CD4-positive, alpha-beta memory T cell (primary cell): ENCODE data around the gene ABCB9. TPM values are rescaled to one million over a fixed set of nuclear protein-coding genes. Genes with fewer than 3 reads are reported as not detected.
A peak's percentile ranks its signal among the peaks of the same experiment; 100 is the strongest.

Experiments used
- CTCF ChIA-PET: fragments of 350-600 bp; sonication (Branson Sonifier 250); formaldehyde crosslinking; loops from one replicate; lab custom pipeline; 2021; ENCODE audit warnings: inconsistent platforms; ENCODE audit not compliant: partially characterized antibody; lab: Charles Lee
- POLR2A ChIA-PET: fragments of 350-600 bp; sonication (Branson Sonifier 250); formaldehyde crosslinking; loops from one replicate; lab custom pipeline; 2021; ENCODE audit not compliant: partially characterized antibody; lab: Charles Lee
- DNase-seq, 5 donors: peaks; one replicate each; pipeline versions ENCODE4 v3.0.0 to v3.0.0-alpha.2; 2020 to 2022; ENCODE audit warnings: mixed read lengths in 1 of 5
- H3K27ac ChIP-seq: one replicate; pipeline ENCODE4 v1.7.0; 2013; ENCODE audit warnings: low read depth, low read length
- H3K27me3 ChIP-seq: 2 replicates; pipeline ENCODE4 v1.7.0; 2013; ENCODE audit warnings: mild to moderate bottlenecking, low read length, moderate library complexity; ENCODE audit not compliant: insufficient read depth
- H3K36me3 ChIP-seq: 2 replicates; pipeline ENCODE4 v1.7.0; 2013; ENCODE audit warnings: mild to moderate bottlenecking, low read length, moderate library complexity; ENCODE audit not compliant: insufficient read depth
- H3K4me1 ChIP-seq: 2 replicates; pipeline ENCODE4 v1.7.0; 2013; ENCODE audit warnings: mild to moderate bottlenecking, low read length, moderate library complexity; ENCODE audit not compliant: insufficient read depth
- H3K4me3 ChIP-seq, 2 donors: one replicate each; pipeline ENCODE4 v1.7.0; 2013; ENCODE audit warnings: low read length in 2 of 2, mild to moderate bottlenecking in 1 of 2
- H3K9me3 ChIP-seq, 2 donors: one replicate each; pipeline ENCODE4 v1.7.0; 2013; ENCODE audit warnings: low read length in 2 of 2, control low read depth in 1 of 2; ENCODE audit not compliant: control insufficient read depth in 1 of 2
- H3K27ac Mint-ChIP-seq, 7 donors: one replicate each; pipeline ENCODE4 v1.8.0; 2020 to 2021; ENCODE audit warnings: mixed read lengths in 7 of 7, mild to moderate bottlenecking in 6 of 7, inconsistent platforms in 3 of 7, moderate library complexity in 3 of 7
- H3K27me3 Mint-ChIP-seq, 2 donors: one replicate each; pipeline ENCODE4 v1.8.0; 2020 to 2021; ENCODE audit warnings: mixed read lengths in 2 of 2
- H3K36me3 Mint-ChIP-seq, 2 donors: one replicate each; pipeline ENCODE4 v1.8.0; 2020 to 2021; ENCODE audit warnings: mixed read lengths in 2 of 2, inconsistent platforms in 1 of 2, mild to moderate bottlenecking in 1 of 2
- H3K4me1 Mint-ChIP-seq, 4 donors: one replicate each; pipeline ENCODE4 v1.8.0; 2020 to 2021; ENCODE audit warnings: mixed read lengths in 4 of 4, mild to moderate bottlenecking in 1 of 4
- H3K4me3 Mint-ChIP-seq, 8 donors: one replicate each; pipeline ENCODE4 v1.8.0; 2020 to 2021; ENCODE audit warnings: mixed read lengths in 8 of 8, mild to moderate bottlenecking in 7 of 8, moderate library complexity in 6 of 8, inconsistent platforms in 3 of 8
- H3K9me3 Mint-ChIP-seq, 8 donors: one replicate each; pipeline ENCODE4 v1.8.0; 2020 to 2021; ENCODE audit warnings: mixed read lengths in 8 of 8, mild to moderate bottlenecking in 5 of 8, inconsistent platforms in 3 of 8, moderate library complexity in 1 of 8
- intact Hi-C: fragments of 100-400 bp; cut with micrococcal nuclease; formaldehyde crosslinking; loops from one replicate; pipeline ENCODE4 v1.15.1; 2023
- polyA plus RNA-seq, 2 donors: library from polyadenylated mRNA; unstranded; fragments of 300-500 nt; fragmentation: Illumina TruSeq; gene quantifications; one replicate each; pipeline ENCODE4 v1.2.3, GENCODE V29; 2021
- total RNA-seq, 2 experiments: library from RNA; stranded (reverse); gene quantifications; one replicate each; pipeline ENCODE4 v1.2.3, GENCODE V29; 2021

Gene ABCB9
- total and polyA plus RNA-seq, 4 experiments from 2014 or later = 0.81 to 7.1 (median 3.8) TPM

DNA sequence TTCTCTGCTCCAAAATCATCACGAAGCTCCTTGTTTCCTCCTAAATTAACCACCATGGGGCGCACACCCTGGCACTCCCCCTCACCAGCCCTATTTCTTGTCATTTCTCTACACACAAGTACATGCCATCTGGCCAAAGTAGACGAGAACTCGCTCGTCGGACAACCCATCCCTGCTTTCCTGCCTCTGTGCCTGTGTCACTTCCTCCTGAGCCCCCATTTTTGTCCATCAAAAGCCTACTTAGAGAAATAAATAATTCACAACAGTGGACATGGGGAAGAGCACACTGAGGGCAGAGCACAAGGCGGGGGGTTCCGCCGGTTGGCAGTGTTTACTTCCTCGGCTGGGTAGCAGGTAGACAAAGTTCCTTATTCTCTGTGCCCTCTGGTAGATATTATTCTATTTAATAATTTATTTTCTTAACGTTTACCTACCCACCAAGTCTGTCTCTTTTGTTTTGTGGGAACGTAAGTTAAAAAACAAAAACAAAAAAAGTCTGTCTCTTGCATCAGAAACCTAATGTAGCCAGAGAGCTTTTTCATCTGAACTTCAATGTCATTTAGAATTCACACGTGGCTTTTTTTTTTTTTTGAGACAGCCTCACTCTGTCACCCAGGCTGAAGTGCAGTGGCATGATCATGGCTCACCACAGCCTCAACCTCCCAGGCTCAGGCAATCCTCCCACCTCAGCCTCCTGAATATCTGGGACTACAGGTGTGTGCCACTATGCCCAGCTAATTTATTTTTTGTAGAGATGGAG is 76.3 kb downstream of the ABCB9 start:
- no peak overlapping the region for H3K27ac ChIP-seq
- Mint-ChIP-seq H3K4me3 (peak overlapping the region in 7 of 8 donors; percentile 31 to 81 (median 60)), H3K27ac (peak overlapping the region; percentile 73 to 97 (median 93)), H3K9me3 (peaks cover 0 to 2% (median 0%) of the 10 kb centered on the region in 8 donors), H3K27me3 (no peaks in the 10 kb centered on the region), H3K4me1 (peaks cover 66 to 89% (median 78%) of the 10 kb centered on the region in 4 donors), H3K36me3 (peaks cover 5 to 10% of the 10 kb centered on the region in 2 donors)
- no peak overlapping the region for H3K4me3 ChIP-seq
- H3K27me3 ChIP-seq = no peaks in the 10 kb centered on the region
- ChIA-PET CTCF (interaction anchor here (0.7 to 3.5 kb wide), 5 partner anchors 10 to 32 kb away, joined by 3 to 14 read pairs (median 8); no protein-coding TSS in a partner anchor), POLR2A (interaction anchor here (0.6 to 6.3 kb wide), 6 partner anchors 8 to 22 kb away, joined by 3 to 77 read pairs (median 14); partner anchors contain the start of gene VPS37B)
- no peaks in the 10 kb centered on the region for H3K36me3 ChIP-seq
- intact Hi-C loops = loop anchor here (10.0 kb wide), 1 partner anchor 475 kb away; the partner anchor contains the start of gene SBNO1
- peaks cover 88% of the 10 kb centered on the region for H3K4me1 ChIP-seq
- H3K9me3 ChIP-seq = no peaks in the 10 kb centered on the region
- DNase-seq = no peak

GRCh38 chr12:122888232-122888752 is 78.0 kb downstream of the ABCB9 start:
- peaks cover 0 to 2% (median 0%) of the 10 kb centered on the region in 8 donors for H3K9me3 Mint-ChIP-seq
- no peaks in the 10 kb centered on the region for H3K27me3 Mint-ChIP-seq
- peaks cover 87% of the 10 kb centered on the region for H3K4me1 ChIP-seq
- no peaks in the 10 kb centered on the region for H3K9me3 ChIP-seq
- DNase-seq = peak; percentile 72 to 92 (median 86)
- H3K27me3 ChIP-seq = no peaks in the 10 kb centered on the region
- CTCF ChIA-PET = interaction anchor here (1.0 to 3.5 kb wide), 11 partner anchors 8 to 64 kb away, joined by 3 to 14 read pairs (median 8); no protein-coding TSS in a partner anchor
- H3K4me3 Mint-ChIP-seq = peak overlapping the region; percentile 67 to 94 (median 87)
- no peaks in the 10 kb centered on the region for H3K36me3 ChIP-seq
- intact Hi-C loops = no loop called here
- peaks cover 59 to 88% (median 73%) of the 10 kb centered on the region in 4 donors for H3K4me1 Mint-ChIP-seq
- POLR2A ChIA-PET = interaction anchor here (0.9 to 6.3 kb wide), 12 partner anchors 9 to 345 kb away, joined by 3 to 77 read pairs (median 6); partner anchors contain the start of genes ABCB9, MPHOSPH9, MTRFR and OGFOD2
- H3K4me3 ChIP-seq = peak overlapping the region; percentile 5 to 57
- peaks cover under 1 to 6% of the 10 kb centered on the region in 2 donors for H3K36me3 Mint-ChIP-seq
- H3K27ac ChIP-seq = peak overlapping the region; percentile 77
- H3K27ac Mint-ChIP-seq = peak overlapping the region; percentile 93 to 98 (median 98)

DNA sequence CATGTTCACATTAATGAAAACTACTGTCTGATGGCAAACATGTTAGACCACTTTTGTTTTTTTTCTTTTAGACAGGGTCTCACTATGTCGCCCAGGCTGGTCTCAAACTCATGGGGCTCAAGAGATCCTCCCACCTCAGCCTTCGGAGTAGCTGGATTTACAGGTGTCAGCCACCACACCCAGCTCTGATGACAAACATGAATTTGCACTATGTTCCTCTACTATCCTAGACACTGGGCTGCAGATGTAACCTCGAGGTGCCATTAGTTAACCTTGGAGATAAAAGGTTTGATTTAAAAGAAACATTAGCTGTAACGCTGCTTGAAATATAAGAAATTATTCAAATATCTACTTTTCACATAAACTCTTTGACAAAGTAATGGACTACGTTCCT is 78.4 kb downstream of the ABCB9 start:
- peak overlapping the region; percentile 67 to 94 (median 87) for H3K4me3 Mint-ChIP-seq
- Histone ChIP-seq H3K27ac (peak overlapping the region; percentile 77), H3K27me3 (no peaks in the 10 kb centered on the region), H3K36me3 (no peaks in the 10 kb centered on the region), H3K4me1 (peaks cover 88% of the 10 kb centered on the region), H3K4me3 (peak overlapping the region in 1 of 2 donors; percentile 5), H3K9me3 (no peaks in the 10 kb centered on the region)
- H3K9me3 Mint-ChIP-seq = peaks cover 0 to 2% (median 0%) of the 10 kb centered on the region in 8 donors
- DNase-seq = no peak
- peak overlapping the region; percentile 93 to 98 (median 98) for H3K27ac Mint-ChIP-seq
- H3K27me3 Mint-ChIP-seq = no peaks in the 10 kb centered on the region
- ChIA-PET CTCF (interaction anchor here (1.2 to 3.5 kb wide), 8 partner anchors 8 to 65 kb away, joined by 6 to 14 read pairs (median 8); no protein-coding TSS in a partner anchor), POLR2A (interaction anchor here (0.9 to 6.3 kb wide), 11 partner anchors 9 to 345 kb away, joined by 3 to 77 read pairs (median 6); partner anchors contain the start of genes ABCB9, MPHOSPH9, MTRFR and OGFOD2)
- peaks cover 62 to 90% (median 75%) of the 10 kb centered on the region in 4 donors for H3K4me1 Mint-ChIP-seq
- peaks cover 0 to 6% of the 10 kb centered on the region in 2 donors for H3K36me3 Mint-ChIP-seq
- intact Hi-C loops = loop anchor here (1.0 to 2.0 kb wide), 2 partner anchors 7 to 15 kb away; no protein-coding TSS in a partner anchor

DNA sequence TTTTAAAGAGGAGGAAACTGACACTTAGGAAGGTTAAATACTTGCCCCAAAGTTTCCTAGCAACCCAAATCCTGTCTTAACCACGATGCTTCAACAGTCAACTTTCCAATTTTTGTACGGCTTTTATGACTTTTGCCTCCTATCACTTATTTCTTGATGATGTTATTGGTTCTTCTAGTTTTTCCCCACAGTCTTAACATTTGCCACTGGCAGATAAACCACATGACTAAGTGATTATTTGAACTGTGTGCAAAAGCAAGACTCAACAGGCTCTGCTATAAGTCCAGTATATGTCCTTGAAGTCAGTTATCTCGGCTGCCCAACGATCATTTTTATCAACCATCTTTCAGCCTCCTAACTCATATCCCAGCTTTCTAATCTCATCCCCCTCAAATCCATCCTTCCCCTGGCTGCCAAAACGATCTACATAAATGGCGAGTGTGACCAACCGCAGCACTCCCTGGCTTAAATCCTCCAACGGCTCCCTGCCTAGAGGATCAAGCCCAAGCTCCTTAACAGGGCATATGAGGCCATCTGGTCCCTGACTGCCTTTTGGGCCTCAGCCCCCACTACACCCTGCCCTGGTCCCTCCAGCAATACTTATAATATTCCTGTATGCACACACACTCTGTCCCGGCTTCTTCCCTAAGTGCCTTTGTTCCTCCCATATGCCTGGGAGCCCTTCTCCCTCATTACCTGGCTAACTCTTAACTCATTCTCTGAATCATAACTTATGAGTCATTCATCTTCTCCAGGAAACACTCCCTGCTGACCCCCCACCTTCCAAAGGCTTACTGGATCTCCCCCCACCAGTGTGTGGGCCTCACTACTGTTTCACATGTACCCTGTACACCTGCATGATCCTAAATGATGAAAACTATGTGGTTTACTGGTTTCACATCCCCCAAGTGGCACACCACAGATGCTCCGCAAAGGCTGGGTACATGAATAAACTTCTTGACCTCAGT is 79.1 kb downstream of the ABCB9 start:
- H3K27me3 Mint-ChIP-seq = no peaks in the 10 kb centered on the region
- intact Hi-C loops = loop anchor here (1.0 to 2.0 kb wide), 2 partner anchors 8 to 14 kb away; no protein-coding TSS in a partner anchor
- no peaks in the 10 kb centered on the region for H3K27me3 ChIP-seq
- peak overlapping the region in 7 of 8 donors; percentile 19 to 94 (median 82) for H3K4me3 Mint-ChIP-seq
- peaks cover 0 to 2% (median 0%) of the 10 kb centered on the region in 8 donors for H3K9me3 Mint-ChIP-seq
- peaks cover 0 to 2% of the 10 kb centered on the region in 2 donors for H3K36me3 Mint-ChIP-seq
- H3K27ac ChIP-seq = peak overlapping the region; percentile 77
- ChIA-PET POLR2A (interaction anchor here (0.9 to 6.3 kb wide), 6 partner anchors 11 to 346 kb away, joined by 3 to 77 read pairs (median 6); partner anchors contain the start of genes ABCB9, MPHOSPH9, MTRFR and OGFOD2), CTCF (interaction anchor here (0.6 to 3.5 kb wide), 6 partner anchors 10 to 250 kb away, joined by 3 to 14 read pairs (median 8); no protein-coding TSS in a partner anchor)
- H3K9me3 ChIP-seq = no peaks in the 10 kb centered on the region
- H3K4me1 Mint-ChIP-seq = peaks cover 61 to 90% (median 75%) of the 10 kb centered on the region in 4 donors
- H3K36me3 ChIP-seq = no peaks in the 10 kb centered on the region
- no peak for DNase-seq
- H3K4me1 ChIP-seq = peaks cover 90% of the 10 kb centered on the region
- peak overlapping the region; percentile 93 to 98 (median 98) for H3K27ac Mint-ChIP-seq
- H3K4me3 ChIP-seq = no peak overlapping the region

GRCh38 chr12:122886161-122886560 is 80.1 kb downstream of the ABCB9 start:
- Histone ChIP-seq H3K9me3 (no peaks in the 10 kb centered on the region), H3K4me1 (peaks cover 89% of the 10 kb centered on the region), H3K27ac (no peak overlapping the region), H3K27me3 (no peaks in the 10 kb centered on the region), H3K4me3 (no peak overlapping the region), H3K36me3 (no peaks in the 10 kb centered on the region)
- Mint-ChIP-seq H3K4me1 (peaks cover 55 to 91% (median 74%) of the 10 kb centered on the region in 4 donors), H3K27me3 (no peaks in the 10 kb centered on the region), H3K27ac (peak overlapping the region in 5 of 7 donors; percentile 22 to 93 (median 72)), H3K36me3 (peaks cover 0 to 3% of the 10 kb centered on the region in 2 donors), H3K9me3 (no peaks in the 10 kb centered on the region), H3K4me3 (no peak overlapping the region)
- ChIA-PET POLR2A (interaction anchor here (5.6 to 6.3 kb wide), 2 partner anchors 12 to 15 kb away, joined by 29 to 77 read pairs; partner anchors contain the start of gene VPS37B), CTCF (interaction anchor here (0.6 to 1.8 kb wide), 4 partner anchors 14 to 352 kb away, joined by 3 to 7 read pairs (median 3); no protein-coding TSS in a partner anchor)
- intact Hi-C loops = loop anchor here (2.0 kb wide), 1 partner anchor 13 kb away; no protein-coding TSS in a partner anchor
- no peak for DNase-seq

- Histone ChIP-seq H3K4me1 (peaks cover 88% of the 10 kb centered on the region), H3K9me3 (no peaks in the 10 kb centered on the region), H3K4me3 (no peak overlapping the region), H3K36me3 (no peaks in the 10 kb centered on the region), H3K27me3 (no peaks in the 10 kb centered on the region), H3K27ac (no peak overlapping the region)
- no peak for DNase-seq
- H3K27me3 Mint-ChIP-seq = no peaks in the 10 kb centered on the region
- POLR2A ChIA-PET = interaction anchor here (5.6 to 6.3 kb wide), 2 partner anchors 13 kb away, joined by 29 to 77 read pairs; partner anchors contain the start of gene VPS37B
- H3K4me1 Mint-ChIP-seq = peaks cover 58 to 91% (median 77%) of the 10 kb centered on the region in 4 donors
- peak overlapping the region in 1 of 8 donors; percentile 17 for H3K4me3 Mint-ChIP-seq
- no peaks in the 10 kb centered on the region for H3K9me3 Mint-ChIP-seq
- peak overlapping the region in 2 of 7 donors; percentile 30 to 87 for H3K27ac Mint-ChIP-seq
- H3K36me3 Mint-ChIP-seq = peaks cover 0 to 9% of the 10 kb centered on the region in 2 donors
- CTCF ChIA-PET = interaction anchor here (1.0 to 3.4 kb wide), 3 partner anchors 24 to 68 kb away, joined by 3 to 12 read pairs (median 7); no protein-coding TSS in a partner anchor
- intact Hi-C loops = no loop called here
These were observed 81.4 kb downstream of the ABCB9 start for GRCh38 chr12:122884860-122885259.
